Urothelium cell line (cell line): ENCODE data around the gene AP1S3.

Experiments
- DNase-seq: peaks from one replicate; pipeline ENCODE4 v3.0.0; 2011; ENCODE audit warnings: low spot score, mixed read lengths
- FAIRE-seq: peaks from 2 replicates; lab custom pipeline; 2011; peaks lifted over from hg19 to GRCh38; lab: Jason Lieb, UNC

Gene AP1S3

GRCh38 chr2:223725986-223726970 is 111.1 kb downstream of the AP1S3 start:
- DNase-seq (no peak), FAIRE-seq (no peak)

GRCh38 chr2:223725494-223725893 is 111.9 kb downstream of the AP1S3 start:
- FAIRE-seq (no peak), DNase-seq (peak; percentile 92)

- no peak for FAIRE-seq
- DNase-seq, result no peak
Observed at GRCh38 chr2:223724861-223725260, 112.5 kb downstream of the AP1S3 start.

GRCh38 chr2:223723954-223724411 is 113.4 kb downstream of the AP1S3 start:
- no peak for DNase-seq
- no peak for FAIRE-seq

- DNase-seq (no peak), FAIRE-seq (no peak)
Observed at GRCh38 chr2:223722226-223722625, 115.2 kb downstream of the AP1S3 start.

- FAIRE-seq (no peak), DNase-seq (no peak)
Observed at GRCh38 chr2:223721746-223722145, 115.6 kb downstream of the AP1S3 start.

- DNase-seq (no peak), FAIRE-seq (no peak)
Observed at GRCh38 chr2:223720367-223720766, 117.0 kb downstream of the AP1S3 start.

- DNase-seq (no peak), FAIRE-seq (no peak)
Observed at GRCh38 chr2:223712642-223713041, 124.7 kb downstream of the AP1S3 start.

- DNase-seq (no peak), FAIRE-seq (no peak)
Observed at GRCh38 chr2:223711596-223712326, 125.6 kb downstream of the AP1S3 start.
